K562 (cell line): ENCODE measurements around the gene NSRP1. TPM values are rescaled to one million over a fixed set of nuclear protein-coding genes. Genes with fewer than 3 reads are reported as not detected.

Experiments
- ATAC-seq: fragments of 200-7000 bp; cut with Tn5 transposase; 3 replicates; pipeline ENCODE4 v1.9.1; 2020; ENCODE audit warnings: moderate library complexity
- BruUV-seq: library from RNA; stranded (reverse); fragments of 400-500 nt; replicated peaks from 2 replicates; lab custom pipeline; 2021; lab: Mats Ljungman, UMichigan
- CTCF ChIA-PET: fragments of 300-600 bp; formaldehyde crosslinking; extraction: SDS; loops from one replicate; lab custom pipeline; 2021; ENCODE audit warnings: low intra/inter-chr PET ratio; lab: Yijun Ruan, JAX
- POLR2A ChIA-PET: fragments of 300-600, 350-650 bp; sonication (Branson Sonifier 250); formaldehyde crosslinking; extraction: SDS; loops from one replicate; lab custom pipeline; 2021; ENCODE audit warnings: antibody characterized with exemption, inconsistent platforms; lab: Yijun Ruan, JAX
- DNase-seq, 4 experiments: peaks; one replicate each; pipeline versions ENCODE4 v3.0.0 to v3.0.0-alpha.2; 2011 to 2018; ENCODE audit warnings: low spot score in 3 of 4, mixed read lengths in 3 of 4; ENCODE audit errors: extremely low read depth in 1 of 4
- FAIRE-seq: peaks from 2 replicates; lab custom pipeline; 2011; peaks lifted over from hg19 to GRCh38; lab: Jason Lieb, UNC
- H2AFZ ChIP-seq: 2 replicates; pipeline ENCODE4 v1.6.0; 2011; ENCODE audit warnings: low read depth, low read length, control low read depth, inconsistent platforms
- H3K27ac ChIP-seq: fragments of 200-600 bp; 3 replicates; pipeline ENCODE4 v1.8.0; 2011; ENCODE audit warnings: low read depth, mild to moderate bottlenecking, control low read depth, inconsistent platforms, low read length, moderate library complexity, mixed read lengths; ENCODE audit errors: extremely low read depth
- H3K27me3 ChIP-seq, 2 experiments: fragments of 300-600 bp in 1 of 2; 2 replicates in 1 of 2; 3 replicates in 1 of 2; pipeline versions ENCODE4 v1.6.0 to v1.8.0; 2011; ENCODE audit warnings: inconsistent platforms in 2 of 2, low read length in 2 of 2, mild to moderate bottlenecking in 1 of 2, mixed read lengths in 1 of 2, moderate library complexity in 1 of 2; ENCODE audit not compliant: control insufficient read depth in 2 of 2, insufficient read depth in 2 of 2
- H3K36me3 ChIP-seq: fragments of 300-600 bp; 3 replicates; pipeline ENCODE4 v1.8.0; 2011; ENCODE audit warnings: mild to moderate bottlenecking, low read length, inconsistent platforms; ENCODE audit not compliant: control insufficient read depth, insufficient read depth
- H3K4me1 ChIP-seq, 2 experiments: fragments of 200-600 bp in 1 of 2; replicated peaks in 1 of 2; 2 replicates in 1 of 2; 3 replicates in 1 of 2; pipeline versions ENCODE4 v1.5.1 to v1.8.0; 2011; ENCODE audit warnings: inconsistent platforms in 2 of 2, low read length in 2 of 2, mild to moderate bottlenecking in 1 of 2, mixed read lengths in 1 of 2, moderate library complexity in 1 of 2; ENCODE audit not compliant: control insufficient read depth in 2 of 2, insufficient read depth in 2 of 2
- H3K4me2 ChIP-seq: 2 replicates; pipeline ENCODE4 v1.6.1; 2011; ENCODE audit warnings: low read length, control low read depth, inconsistent platforms, mixed read lengths; ENCODE audit not compliant: insufficient read depth
- H3K4me3 ChIP-seq: fragments of 200-600 bp; sonication (generic), shearing (Covaris generic); 2 replicates; pipeline ENCODE4 v1.5.1; 2016; ENCODE audit warnings: control low read depth, inconsistent platforms
- H3K79me2 ChIP-seq: fragments of 200-600 bp; 3 replicates; pipeline ENCODE4 v1.8.0; 2011; ENCODE audit warnings: low read length, inconsistent platforms; ENCODE audit not compliant: control insufficient read depth, insufficient read depth
- H3K9ac ChIP-seq, 2 experiments: 2 replicates each; pipeline versions ENCODE4 v1.6.0 to v1.6.1; 2011; ENCODE audit warnings: low read depth in 2 of 2, low read length in 2 of 2, control low read depth in 1 of 2, inconsistent platforms in 1 of 2, mild to moderate bottlenecking in 1 of 2, mixed read lengths in 1 of 2; ENCODE audit not compliant: insufficient read depth in 1 of 2
- H3K9me1 ChIP-seq: one replicate; pipeline ENCODE4 v1.6.0; 2011; ENCODE audit warnings: inconsistent platforms, mild to moderate bottlenecking, low read length, moderate library complexity; ENCODE audit not compliant: control insufficient read depth, insufficient read depth
- H3K9me3 ChIP-seq: replicated peaks from 2 replicates; pipeline ENCODE4 v1.5.1; 2011; ENCODE audit warnings: low read depth, low read length, inconsistent platforms; ENCODE audit not compliant: control insufficient read depth, insufficient read depth
- H4K20me1 ChIP-seq: replicated peaks from 2 replicates; pipeline ENCODE4 v1.6.1; 2011; ENCODE audit warnings: low read length, inconsistent platforms, mixed read lengths; ENCODE audit not compliant: control insufficient read depth, insufficient read depth
- AFF4 ChIP-seq: sonication (generic); formaldehyde crosslinking; IDR thresholded peaks from 2 replicates; pipeline ENCODE4 v1.8.0; 2023; ENCODE audit warnings: mild to moderate bottlenecking, missing genetic modification reagents
- ARID4B ChIP-seq: sonication (generic); formaldehyde crosslinking; IDR thresholded peaks from 2 replicates; pipeline ENCODE4 v1.8.0; 2022; ENCODE audit warnings: mild to moderate bottlenecking, missing genetic modification reagents
- E2F3 ChIP-seq: fragments of 250-450 bp; sonication (Bioruptor Pico); IDR thresholded peaks from 2 replicates; pipeline ENCODE4 v1.4.0; 2020; ENCODE audit warnings: mild to moderate bottlenecking
- ZBTB1 ChIP-seq: sonication (generic); formaldehyde crosslinking; IDR thresholded peaks from 2 replicates; pipeline ENCODE4 v1.8.1; 2023; ENCODE audit warnings: missing genetic modification reagents, low read depth, mild to moderate bottlenecking, borderline replicate concordance
- WGBS: fragments of 100-300 bp; shearing (Covaris generic); methylation state at CpG from one replicate; pipeline ENCODE4 v1.1.6; 2016; ENCODE audit warnings: low coverage, mixed read lengths; ENCODE audit not compliant: insufficient coverage; ENCODE audit errors: missing lambda C conversion rate; 5-methylcytosine and 5-hydroxymethylcytosine counted together
- in situ Hi-C: fragments of 300-500 bp; cut with MboI; formaldehyde crosslinking; loops from 4 replicates; pipeline ENCODE4 v1.15.0; 2018; ENCODE audit warnings: inconsistent platforms, mixed read lengths
- intact Hi-C: fragments of 100-400 bp; cut with micrococcal nuclease; formaldehyde crosslinking; loops from 2 replicates; pipeline ENCODE4 v1.14.2; 2022
- polyA plus RNA-seq, 8 experiments: library from polyadenylated mRNA; depleted of rRNA in 4 of 8; stranded (reverse) in 5 of 8; unstranded in 3 of 8; fragments of >200 nt; fragmentation: Nextera tagmentation in 2 of 8; fragmentation: Illumina TruSeq in 1 of 8; extraction: Ambion mirVana in 2 of 8; extraction: Trizol in 1 of 8; gene quantifications; 2 replicates each; pipeline versions ENCODE4 v1.2.1 to v1.2.3, GENCODE V29; 2011 to 2014; ENCODE audit warnings: inconsistent platforms in 1 of 8, missing spikeins in 1 of 8
- total RNA-seq, 7 experiments: library from RNA; depleted of rRNA in 6 of 7; stranded (reverse); fragments of >200 nt in 6 of 7; fragmentation: Illumina TruSeq in 2 of 7; extraction: Trizol in 2 of 7; gene quantifications; 2 replicates each; pipeline versions ENCODE4 v1.2.1 to v1.2.3, GENCODE V29; 2011 to 2021; ENCODE audit warnings: low replicate concordance in 1 of 7

The NSRP1 gene
- total and polyA plus RNA-seq, 9 of the 15 experiments (the other 6 are each of a cell fraction or from before 2014, with no cell fraction given) = 18.4 to 68.6 (median 32.7) TPM

DNA sequence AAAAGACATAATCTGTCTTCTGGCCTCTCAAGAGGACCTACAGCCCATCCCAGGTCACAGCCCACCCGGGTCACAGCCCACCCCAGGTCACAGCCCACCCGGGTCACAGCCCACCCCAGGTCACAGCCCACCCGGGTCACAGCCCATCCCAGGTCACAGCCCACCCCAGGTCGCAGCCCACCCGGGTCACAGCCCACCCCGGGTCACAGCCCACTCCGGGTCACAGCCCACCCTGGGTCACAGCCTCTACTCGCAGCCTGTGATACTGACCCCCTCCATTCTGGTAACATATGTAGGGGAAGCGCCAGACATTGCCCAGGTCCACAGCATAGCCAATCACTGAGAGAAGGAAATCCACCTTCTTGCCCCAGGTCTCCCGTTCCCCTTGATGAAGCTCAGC is 104.7 kb downstream of the NSRP1 start:
- no TSS peak for BruUV-seq
- no peaks in the 10 kb centered on the region for H4K20me1 ChIP-seq
- H3K9me3 ChIP-seq = no peaks in the 10 kb centered on the region
- H3K4me3 ChIP-seq = no peak overlapping the region
- intact Hi-C loops = no loop called here
- H3K9ac ChIP-seq = no peak overlapping the region
- no peak overlapping the region for H3K4me2 ChIP-seq
- POLR2A ChIA-PET = no interaction called here
- H3K27ac ChIP-seq = no peak overlapping the region
- 63% methylated on average over 5 of the region's 10 CpGs for WGBS
- no peak overlapping the region for H2AFZ ChIP-seq
- no peak for ATAC-seq
- no peaks in the 10 kb centered on the region for H3K79me2 ChIP-seq
- TF ChIP-seq ZBTB1 (CRISPR knock-in tag) (no peak), E2F3 (CRISPR knock-in tag) (no peak), ARID4B (CRISPR knock-in tag) (no peak), AFF4 (CRISPR knock-in tag) (no peak)
- no peak for DNase-seq
- no peaks in the 10 kb centered on the region for H3K9me1 ChIP-seq
- CTCF ChIA-PET = no interaction called here
- peaks cover 0 to 2% of the 10 kb centered on the region in 2 experiments; a peak in 1 of 5 replicates for H3K27me3 ChIP-seq
- no peak for FAIRE-seq
- no peaks in the 10 kb centered on the region for H3K36me3 ChIP-seq
- peaks cover 14 to 16% of the 10 kb centered on the region in 2 experiments; a peak in 4 of 5 replicates for H3K4me1 ChIP-seq
- in situ Hi-C loops = no loop called here
